Activated CD8-positive, alpha-beta T cell treated with anti-CD3 and anti-CD28 coated beads, Interleukin-2, amount 10 ng/mL, durations not matched to agents 7 days and 5 days (primary cell): ENCODE data around the gene TRIM47. TPM values are rescaled to one million over a fixed set of nuclear protein-coding genes. Genes with fewer than 3 reads are reported as not detected.
"Not testable (repeated sequence)": the region's sequence is repeated elsewhere in the genome, so short reads cannot be mapped to it uniquely, and the experiment has no call there.

Experiments used
- ATAC-seq: fragments of 150-1000 bp; cut with Tn5 transposase; one replicate; pipeline ENCODE4 v1.10.0; 2021; ENCODE audit warnings: moderate library complexity
- CTCF ChIA-PET: fragments of 350-600 bp; sonication (Branson Sonifier 250); formaldehyde crosslinking; loops from one replicate; lab custom pipeline; 2021; ENCODE audit warnings: antibody characterized with exemption; lab: Charles Lee
- POLR2A ChIA-PET: fragments of 350-600 bp; sonication (Branson Sonifier 250); formaldehyde crosslinking; loops from one replicate; lab custom pipeline; 2021; ENCODE audit warnings: antibody characterized with exemption; lab: Charles Lee
- DNase-seq: peaks from one replicate; pipeline ENCODE4 v3.0.0-alpha.2; 2020
- H3K27ac Mint-ChIP-seq: one replicate; pipeline ENCODE4 v1.8.0; 2021; ENCODE audit warnings: mild to moderate bottlenecking, mixed read lengths
- H3K27me3 Mint-ChIP-seq: one replicate; pipeline ENCODE4 v1.8.0; 2021; ENCODE audit warnings: low read depth, mixed read lengths
- H3K36me3 Mint-ChIP-seq: one replicate; pipeline ENCODE4 v1.8.0; 2021; ENCODE audit warnings: low read depth, mixed read lengths
- H3K4me1 Mint-ChIP-seq: one replicate; pipeline ENCODE4 v1.8.0; 2021; ENCODE audit warnings: low read depth, mixed read lengths
- H3K4me3 Mint-ChIP-seq: one replicate; pipeline ENCODE4 v1.8.0; 2021; ENCODE audit warnings: mild to moderate bottlenecking, mixed read lengths
- H3K9me3 Mint-ChIP-seq: one replicate; pipeline ENCODE4 v1.8.0; 2022; ENCODE audit warnings: mixed read lengths; ENCODE audit not compliant: insufficient read depth
- total RNA-seq, 2 experiments: library from RNA; stranded (reverse); gene quantifications; one replicate each; pipeline ENCODE4 v1.2.3, GENCODE V29; 2021

Gene TRIM47
- total RNA-seq, 2 experiments from 2014 or later: 31.4 to 36.8 TPM

GRCh38 chr17:75889454-75889853 is 11.1 kb upstream of the TRIM47 start:
- Mint-ChIP-seq H3K27me3 (no peaks in the 10 kb centered on the region), H3K36me3 (peaks cover 14% of the 10 kb centered on the region), H3K27ac (no peak overlapping the region), H3K4me1 (peaks cover 10% of the 10 kb centered on the region), H3K9me3 (no peaks in the 10 kb centered on the region), H3K4me3 (no peak overlapping the region)
- CTCF ChIA-PET: interaction anchor here (1.2 to 2.6 kb wide), 6 partner anchors 8 to 125 kb away, joined by 3 to 8 read pairs (median 7); no protein-coding TSS in a partner anchor
- DNase-seq (no peak), ATAC-seq (no peak)
- POLR2A ChIA-PET: interaction anchor here (0.9 kb wide), 1 partner anchor 9 kb away, joined by 3 read pairs; no protein-coding TSS in a partner anchor

GRCh38 chr17:75888484-75888883 is 10.1 kb upstream of the TRIM47 start:
- POLR2A ChIA-PET: interaction anchor here (1.0 kb wide), 1 partner anchor 112 kb away, joined by 4 read pairs; no protein-coding TSS in a partner anchor
- CTCF ChIA-PET: interaction anchor here (1.1 to 2.6 kb wide), 3 partner anchors 9 to 28 kb away, joined by 3 to 8 read pairs (median 7); no protein-coding TSS in a partner anchor
- no peak for ATAC-seq

GRCh38 chr17:75885860-75886259 is 7.5 kb upstream of the TRIM47 start:
- H3K4me1 Mint-ChIP-seq: peaks cover 14% of the 10 kb centered on the region
- H3K36me3 Mint-ChIP-seq, H3K4me3 Mint-ChIP-seq, DNase-seq, ATAC-seq, POLR2A ChIA-PET, H3K27ac Mint-ChIP-seq, H3K27me3 Mint-ChIP-seq, H3K9me3 Mint-ChIP-seq: not testable (repeated sequence)
- CTCF ChIA-PET: interaction anchor here (1.0 kb wide), 1 partner anchor 25 kb away, joined by 3 read pairs; no protein-coding TSS in a partner anchor

More at GRCh38 chr17:75888484-75888883, 10.1 kb upstream of the TRIM47 start:
- Mint-ChIP-seq H3K36me3 (peaks cover 10% of the 10 kb centered on the region), H3K27me3 (no peaks in the 10 kb centered on the region), H3K4me3 (no peak overlapping the region), H3K9me3 (no peaks in the 10 kb centered on the region), H3K27ac (no peak overlapping the region), H3K4me1 (no peaks in the 10 kb centered on the region)
- no peak for DNase-seq

- ATAC-seq (no peak), DNase-seq (no peak)
- Mint-ChIP-seq H3K9me3 (no peaks in the 10 kb centered on the region), H3K27ac (no peak overlapping the region), H3K4me3 (no peak overlapping the region), H3K27me3 (peaks cover 4% of the 10 kb centered on the region), H3K4me1 (peaks cover 14% of the 10 kb centered on the region), H3K36me3 (peaks cover 7% of the 10 kb centered on the region)
- ChIA-PET POLR2A (no interaction called here), CTCF (interaction anchor here (0.7 to 1.0 kb wide), 2 partner anchors 24 to 30 kb away, joined by 3 read pairs; partner anchors contain the start of gene WBP2)
Measured at GRCh38 chr17:75885431-75885830, 7.0 kb upstream of the TRIM47 start.

- CTCF ChIA-PET: interaction anchor here (0.6 to 14.5 kb wide), 4 partner anchors 8 to 124 kb away, joined by 3 to 307 read pairs (median 4); partner anchors contain the start of gene WBP2
- peak overlapping the region; percentile 60 for H3K27ac Mint-ChIP-seq
- H3K27me3 Mint-ChIP-seq: peaks cover 8% of the 10 kb centered on the region
- H3K9me3 Mint-ChIP-seq: no peaks in the 10 kb centered on the region
- no peak for DNase-seq
- peak overlapping the region; percentile 12 for H3K4me3 Mint-ChIP-seq
- POLR2A ChIA-PET: interaction anchor here (1.2 kb wide), 1 partner anchor 14 kb away, joined by 5 read pairs; no protein-coding TSS in a partner anchor
- peaks cover 6% of the 10 kb centered on the region for H3K36me3 Mint-ChIP-seq
- H3K4me1 Mint-ChIP-seq: peaks cover 25% of the 10 kb centered on the region
- no peak for ATAC-seq
Measured at GRCh38 chr17:75881678-75882454, 3.5 kb upstream of the TRIM47 start.

- peak overlapping the region; percentile 18 for H3K4me3 Mint-ChIP-seq
- H3K27me3 Mint-ChIP-seq: peaks cover 8% of the 10 kb centered on the region
- DNase-seq (no peak), ATAC-seq (no peak)
- POLR2A ChIA-PET: interaction anchor here (1.0 kb wide), 1 partner anchor 9 kb away, joined by 3 read pairs; no protein-coding TSS in a partner anchor
- H3K36me3 Mint-ChIP-seq: peaks cover 18% of the 10 kb centered on the region
- H3K4me1 Mint-ChIP-seq: peaks cover 41% of the 10 kb centered on the region
- CTCF ChIA-PET: interaction anchor here (5.7 to 14.5 kb wide), 2 partner anchors 16 to 21 kb away, joined by 80 to 307 read pairs; partner anchors contain the start of genes TRIM65 and WBP2
- H3K9me3 Mint-ChIP-seq: no peaks in the 10 kb centered on the region
- no peak overlapping the region for H3K27ac Mint-ChIP-seq
Measured at GRCh38 chr17:75880266-75880665, 1.9 kb upstream of the TRIM47 start.

GRCh38 chr17:75877752-75878173 is 618 bp downstream of the TRIM47 start:
- H3K4me3 Mint-ChIP-seq: peak overlapping the region; percentile 91
- POLR2A ChIA-PET: interaction anchor here (0.7 to 3.9 kb wide), 12 partner anchors 13 to 102 kb away, joined by 3 to 24 read pairs (median 4); partner anchors contain the start of gene WBP2
- H3K27ac Mint-ChIP-seq: peak overlapping the region; percentile 92
- CTCF ChIA-PET: interaction anchor here (0.6 to 14.5 kb wide), 23 partner anchors 9 to 496 kb away, joined by 3 to 307 read pairs (median 4); partner anchors contain the start of genes GALK1, MRPL38, TRIM65 and WBP2
- peaks cover 8% of the 10 kb centered on the region for H3K27me3 Mint-ChIP-seq
- peaks cover 26% of the 10 kb centered on the region for H3K36me3 Mint-ChIP-seq
- H3K9me3 Mint-ChIP-seq: no peaks in the 10 kb centered on the region
- DNase-seq (peak; percentile 82), ATAC-seq (peak; percentile 77)
- peaks cover 54% of the 10 kb centered on the region for H3K4me1 Mint-ChIP-seq

GRCh38 chr17:75876938-75877751 is 1.2 kb downstream of the TRIM47 start:
- CTCF ChIA-PET: interaction anchor here (0.6 to 14.5 kb wide), 20 partner anchors 10 to 496 kb away, joined by 3 to 307 read pairs (median 4); partner anchors contain the start of genes MRPL38, TRIM65 and WBP2
- Mint-ChIP-seq H3K4me3 (peak overlapping the region; percentile 91), H3K9me3 (no peaks in the 10 kb centered on the region)

GRCh38 chr17:75876190-75876937 is 2.0 kb downstream of the TRIM47 start:
- Mint-ChIP-seq H3K27ac (peak overlapping the region; percentile 92), H3K27me3 (peaks cover 4% of the 10 kb centered on the region), H3K36me3 (peaks cover 26% of the 10 kb centered on the region), H3K4me3 (peak overlapping the region; percentile 91), H3K4me1 (peaks cover 49% of the 10 kb centered on the region), H3K9me3 (no peaks in the 10 kb centered on the region)
- peak; percentile 91 for DNase-seq
- ATAC-seq: peak; percentile 64
- ChIA-PET POLR2A (interaction anchor here (0.6 to 3.9 kb wide), 19 partner anchors 9 to 194 kb away, joined by 3 to 23 read pairs (median 4); partner anchors contain the start of genes ACOX1, TEN1, TRIM65 and UNK), CTCF (interaction anchor here (0.8 to 14.5 kb wide), 14 partner anchors 13 to 124 kb away, joined by 3 to 307 read pairs (median 8); partner anchors contain the start of genes CDK3, GALK1, MRPL38 and TRIM65)

More at GRCh38 chr17:75876938-75877751, 1.2 kb downstream of the TRIM47 start:
- POLR2A ChIA-PET: interaction anchor here (0.7 to 3.9 kb wide), 11 partner anchors 12 to 103 kb away, joined by 3 to 24 read pairs (median 4); partner anchors contain the start of gene WBP2
- ATAC-seq (peak; percentile 17), DNase-seq (peak; percentile 56)
- H3K36me3 Mint-ChIP-seq: peaks cover 26% of the 10 kb centered on the region
- H3K27ac Mint-ChIP-seq: peak overlapping the region; percentile 92
- peaks cover 8% of the 10 kb centered on the region for H3K27me3 Mint-ChIP-seq
- peaks cover 56% of the 10 kb centered on the region for H3K4me1 Mint-ChIP-seq

- CTCF ChIA-PET: interaction anchor here (0.8 to 14.5 kb wide), 12 partner anchors 13 to 125 kb away, joined by 3 to 307 read pairs (median 8); partner anchors contain the start of genes CDK3, GALK1, MRPL38 and TRIM65
- H3K27ac Mint-ChIP-seq: peak overlapping the region; percentile 92
- peaks cover 4% of the 10 kb centered on the region for H3K27me3 Mint-ChIP-seq
- H3K4me3 Mint-ChIP-seq: peak overlapping the region; percentile 91
- POLR2A ChIA-PET: interaction anchor here (0.6 to 3.9 kb wide), 16 partner anchors 9 to 194 kb away, joined by 3 to 23 read pairs (median 4); partner anchors contain the start of genes ACOX1, TEN1, TRIM65 and UNK
- H3K4me1 Mint-ChIP-seq: peaks cover 47% of the 10 kb centered on the region
- H3K9me3 Mint-ChIP-seq: no peaks in the 10 kb centered on the region
- DNase-seq (no peak), ATAC-seq (no peak)
- H3K36me3 Mint-ChIP-seq: peaks cover 26% of the 10 kb centered on the region
Measured at GRCh38 chr17:75875940-75876189, 2.5 kb downstream of the TRIM47 start.
